Lower leg skin (tissue), 3 donors: ENCODE results near the gene GLIS2.

Experiments
- CTCF ChIP-seq, 3 donors: fragments of 450-650 bp; IDR thresholded peaks; one replicate each; pipeline ENCODE4 v1.5.1; 2016; ENCODE audit warnings: antibody characterized with exemption in 3 of 3, mild to moderate bottlenecking in 3 of 3, moderate library complexity in 2 of 3
- POLR2A ChIP-seq, 2 donors: fragments of 450-650 bp; IDR thresholded peaks; one replicate each; pipeline ENCODE4 v1.6.1; 2016 to 2017; ENCODE audit warnings: antibody characterized with exemption in 2 of 2, mild to moderate bottlenecking in 1 of 2, moderate library complexity in 1 of 2

DNA sequence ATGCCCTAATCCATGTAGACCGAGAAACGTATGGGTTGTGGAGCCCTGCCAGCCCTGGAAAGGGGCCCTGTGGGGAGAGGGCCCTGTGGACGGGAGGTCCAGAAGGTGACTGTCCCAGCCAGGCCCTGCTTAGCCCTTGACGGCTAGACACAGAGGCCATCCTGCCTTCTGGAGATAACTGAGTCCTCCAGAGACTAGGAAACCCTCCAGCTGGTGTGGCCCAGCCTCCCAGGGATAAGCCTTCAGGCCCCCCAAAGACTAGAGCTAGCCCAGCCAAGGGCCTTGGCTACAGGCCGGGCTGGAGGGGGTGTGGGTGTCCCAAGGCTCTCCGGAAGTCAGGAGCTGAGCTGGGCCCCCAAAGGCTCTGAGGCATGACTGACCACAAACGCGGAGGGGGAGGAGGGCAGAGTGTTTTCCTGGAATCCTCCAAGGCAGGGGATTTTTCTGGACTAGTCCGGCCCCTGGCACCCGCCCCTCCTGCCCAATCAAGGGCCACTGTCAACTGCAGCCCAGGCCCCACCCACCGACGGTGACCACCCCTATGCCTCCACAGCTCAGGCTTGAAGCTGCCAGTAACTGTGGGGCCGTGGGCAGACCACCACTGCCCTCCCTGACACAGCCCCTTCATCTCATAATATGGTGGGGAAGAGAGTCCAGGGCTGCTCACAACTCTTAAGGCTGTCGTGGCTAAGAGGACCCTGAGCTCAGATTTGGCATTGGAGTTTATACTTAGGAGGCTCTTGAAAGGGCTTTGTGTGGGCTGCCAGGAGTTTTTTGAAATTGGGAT lies 54.9 kb downstream of the GLIS2 start:
- no peak for TF ChIP-seq CTCF (IDR thresholded peaks at IDR 0.05)
- TF ChIP-seq POLR2A (IDR thresholded peaks at IDR 0.05): no peak
